ENCODE results near the gene KCNJ10.
"Not testable (repeated sequence)": the region's sequence is repeated elsewhere in the genome, so short reads cannot be mapped to it uniquely, and the experiment has no call there.

Gene KCNJ10

GRCh38 chr1:160115545-160116282 lies 45.8 kb upstream of the KCNJ10 start, which contains the start of gene ATP1A2:
Gene ATP1A2, plus strand, starts transcription at chr1:160115759. Its CDS starts 103 bp downstream, at chr1:160115862.
- ChIA-PET POLR2A (no interaction called here), CTCF (interaction anchor here (1.4 to 2.5 kb wide), 2 partner anchors 7 to 14 kb away, joined by 11 to 16 read pairs; no protein-coding TSS in a partner anchor)
- no peak for TF ChIP-seq CTCF (IDR thresholded peaks at IDR 0.05; ENCODE audit: insufficient read depth, low read length, missing control alignments)
- no peak for DNase-seq (ENCODE audit: low read depth, low spot score)
- H3K4me3 ChIP-seq (ENCODE audit: low read depth, low read length) = no peak within 1 kb of the TSS

GRCh38 chr1:160114085-160114484 lies 44.1 kb upstream of the KCNJ10 start:
- CTCF ChIA-PET = interaction anchor here (1.1 to 1.9 kb wide), 3 partner anchors 9 to 177 kb away, joined by 3 to 7 read pairs (median 3); no protein-coding TSS in a partner anchor
- no peak for TF ChIP-seq CTCF (IDR thresholded peaks at IDR 0.05; ENCODE audit: insufficient read depth, low read length, missing control alignments)
- no peak for DNase-seq (ENCODE audit: low read depth, low spot score)
- POLR2A ChIA-PET = no interaction called here
- H3K4me3 ChIP-seq (ENCODE audit: low read depth, low read length) = no peak overlapping the region

- POLR2A ChIA-PET = no interaction called here
- no peak overlapping the region for H3K4me3 ChIP-seq (ENCODE audit: low read depth, low read length)
- CTCF ChIA-PET = interaction anchor here (1.9 kb wide), 1 partner anchor 8 kb away, joined by 7 read pairs; no protein-coding TSS in a partner anchor
- DNase-seq (ENCODE audit: low read depth, low spot score) = no peak
- no peak for TF ChIP-seq CTCF (IDR thresholded peaks at IDR 0.05; ENCODE audit: insufficient read depth, low read length, missing control alignments)
Measured at GRCh38 chr1:160113407-160113806, 43.4 kb upstream of the KCNJ10 start.

- H3K4me3 ChIP-seq (ENCODE audit: low read depth, low read length) = no peak overlapping the region
- CTCF ChIA-PET = interaction anchor here (1.0 to 1.7 kb wide), 5 partner anchors 10 to 27 kb away, joined by 3 to 9 read pairs (median 4); no protein-coding TSS in a partner anchor
- DNase-seq (ENCODE audit: low read depth, low spot score) = no peak
- POLR2A ChIA-PET = no interaction called here
- TF ChIP-seq CTCF (IDR thresholded peaks at IDR 0.05; ENCODE audit: insufficient read depth, low read length, missing control alignments) = no peak
Measured at GRCh38 chr1:160112357-160112756, 42.4 kb upstream of the KCNJ10 start.

- H3K4me3 ChIP-seq (ENCODE audit: low read depth, low read length); DNase-seq (ENCODE audit: low read depth, low spot score); POLR2A ChIA-PET: not testable (repeated sequence)
- CTCF ChIA-PET = interaction anchor here (1.6 to 3.6 kb wide), 4 partner anchors 10 to 26 kb away, joined by 4 to 28 read pairs (median 7); no protein-coding TSS in a partner anchor
Measured at GRCh38 chr1:160111462-160111861, 41.5 kb upstream of the KCNJ10 start.

GRCh38 chr1:160109686-160110085 lies 39.7 kb upstream of the KCNJ10 start:
- POLR2A ChIA-PET = no interaction called here
- DNase-seq (ENCODE audit: low read depth, low spot score) = no peak
- CTCF ChIA-PET = interaction anchor here (0.6 to 3.6 kb wide), 21 partner anchors 8 to 1061 kb away, joined by 3 to 28 read pairs (median 4); partner anchors contain the start of genes IGSF8 and PEA15
- no peak for TF ChIP-seq CTCF (IDR thresholded peaks at IDR 0.05; ENCODE audit: insufficient read depth, low read length, missing control alignments)
- H3K4me3 ChIP-seq (ENCODE audit: low read depth, low read length) = no peak overlapping the region

All from AG04449 (cell line).